Chondrocyte (in vitro differentiated cells): ENCODE data around the gene SLC35F3. TPM values are rescaled to one million over a fixed set of nuclear protein-coding genes. Genes with fewer than 3 reads are reported as not detected.
A peak's percentile ranks its signal among the peaks of the same experiment; 100 is the strongest.

Experiments
- DNase-seq: peaks from one replicate; pipeline ENCODE4 v3.0.0; 2021; ENCODE audit warnings: mixed read lengths, low spot score
- H3K27ac Mint-ChIP-seq: one replicate; pipeline ENCODE4 v1.8.0; 2021; ENCODE audit warnings: mild to moderate bottlenecking, moderate library complexity, mixed read lengths; ENCODE audit not compliant: unreplicated experiment
- H3K27me3 Mint-ChIP-seq: 2 replicates; pipeline ENCODE4 v1.8.0; 2021; ENCODE audit warnings: low read depth, mixed read lengths
- H3K36me3 Mint-ChIP-seq: 2 replicates; pipeline ENCODE4 v1.8.0; 2021; ENCODE audit warnings: low read depth, mixed read lengths
- H3K4me1 Mint-ChIP-seq: 2 replicates; pipeline ENCODE4 v1.8.0; 2021; ENCODE audit warnings: low read depth, mild to moderate bottlenecking, mixed read lengths
- H3K4me3 Mint-ChIP-seq: one replicate; pipeline ENCODE4 v1.8.0; 2021; ENCODE audit warnings: mild to moderate bottlenecking, moderate library complexity, mixed read lengths; ENCODE audit not compliant: unreplicated experiment
- H3K9me3 Mint-ChIP-seq: 2 replicates; pipeline ENCODE4 v1.8.0; 2021; ENCODE audit warnings: low read depth, mixed read lengths
- total RNA-seq: library from RNA; stranded (reverse); gene quantifications from 3 replicates; pipeline ENCODE4 v1.2.1, GENCODE V29; 2021
- TF ChIP-seq, protein P1 (sequence below): fragments of 200-600 bp; sonication (generic); IDR thresholded peaks from 2 replicates; pipeline ENCODE4 v1.5.0; 2021; ENCODE audit warnings: antibody characterized with exemption, mild to moderate bottlenecking, moderate library complexity

SLC35F3 gene
- total RNA-seq, 1 donor from 2014 or later: not detected

DNA sequence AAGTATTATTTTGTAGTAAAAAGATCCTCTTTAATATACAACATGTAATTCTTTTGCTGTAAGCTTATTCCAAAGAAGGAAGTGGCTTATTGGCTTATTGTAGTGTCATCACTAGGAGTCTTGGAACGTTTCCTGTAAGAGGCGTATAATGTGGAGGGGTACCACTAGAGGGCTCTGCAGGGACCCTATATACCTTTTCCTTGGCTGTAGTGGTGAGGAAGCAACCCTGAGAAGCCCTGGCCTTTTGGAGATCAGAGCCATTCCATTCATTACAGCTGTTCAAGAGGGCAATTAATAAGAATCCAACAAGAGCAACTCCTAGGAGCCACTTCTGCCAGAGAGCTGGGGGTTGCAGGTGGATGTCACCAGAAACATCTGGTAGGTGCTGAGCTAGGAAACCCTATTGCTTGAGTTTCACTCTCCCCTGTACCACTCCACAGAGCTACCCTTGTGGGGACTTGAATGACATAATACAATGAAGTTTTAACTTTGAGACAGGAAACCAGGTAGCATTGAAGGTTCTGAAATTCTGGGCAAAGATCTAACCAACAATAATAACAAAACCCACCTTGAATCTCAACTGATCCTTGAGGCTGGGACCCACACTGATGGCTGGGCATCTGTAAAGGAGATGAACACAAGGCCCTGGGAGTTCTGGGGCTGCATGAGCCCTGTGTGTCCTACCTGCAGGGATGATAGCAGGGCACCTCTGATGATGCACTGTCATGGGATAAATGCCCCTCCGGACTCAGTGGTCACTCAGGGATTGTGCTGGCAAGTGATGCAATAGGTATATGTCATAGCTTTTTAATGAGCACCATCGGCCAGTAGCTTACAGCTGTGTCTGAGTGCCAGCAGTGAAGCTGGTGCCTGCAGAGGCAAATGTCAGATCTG is 308.5 kb downstream of the SLC35F3 start:
- Mint-ChIP-seq H3K9me3 (peaks cover 11% of the 10 kb centered on the region), H3K27ac (no peak overlapping the region), H3K4me1 (peaks cover 6% of the 10 kb centered on the region), H3K36me3 (no peaks in the 10 kb centered on the region), H3K4me3 (no peak overlapping the region), H3K27me3 (peaks cover 28% of the 10 kb centered on the region)
- TF ChIP-seq, protein P1, sequence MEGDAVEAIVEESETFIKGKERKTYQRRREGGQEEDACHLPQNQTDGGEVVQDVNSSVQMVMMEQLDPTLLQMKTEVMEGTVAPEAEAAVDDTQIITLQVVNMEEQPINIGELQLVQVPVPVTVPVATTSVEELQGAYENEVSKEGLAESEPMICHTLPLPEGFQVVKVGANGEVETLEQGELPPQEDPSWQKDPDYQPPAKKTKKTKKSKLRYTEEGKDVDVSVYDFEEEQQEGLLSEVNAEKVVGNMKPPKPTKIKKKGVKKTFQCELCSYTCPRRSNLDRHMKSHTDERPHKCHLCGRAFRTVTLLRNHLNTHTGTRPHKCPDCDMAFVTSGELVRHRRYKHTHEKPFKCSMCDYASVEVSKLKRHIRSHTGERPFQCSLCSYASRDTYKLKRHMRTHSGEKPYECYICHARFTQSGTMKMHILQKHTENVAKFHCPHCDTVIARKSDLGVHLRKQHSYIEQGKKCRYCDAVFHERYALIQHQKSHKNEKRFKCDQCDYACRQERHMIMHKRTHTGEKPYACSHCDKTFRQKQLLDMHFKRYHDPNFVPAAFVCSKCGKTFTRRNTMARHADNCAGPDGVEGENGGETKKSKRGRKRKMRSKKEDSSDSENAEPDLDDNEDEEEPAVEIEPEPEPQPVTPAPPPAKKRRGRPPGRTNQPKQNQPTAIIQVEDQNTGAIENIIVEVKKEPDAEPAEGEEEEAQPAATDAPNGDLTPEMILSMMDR: peak; percentile 63
- DNase-seq: no peak

DNA sequence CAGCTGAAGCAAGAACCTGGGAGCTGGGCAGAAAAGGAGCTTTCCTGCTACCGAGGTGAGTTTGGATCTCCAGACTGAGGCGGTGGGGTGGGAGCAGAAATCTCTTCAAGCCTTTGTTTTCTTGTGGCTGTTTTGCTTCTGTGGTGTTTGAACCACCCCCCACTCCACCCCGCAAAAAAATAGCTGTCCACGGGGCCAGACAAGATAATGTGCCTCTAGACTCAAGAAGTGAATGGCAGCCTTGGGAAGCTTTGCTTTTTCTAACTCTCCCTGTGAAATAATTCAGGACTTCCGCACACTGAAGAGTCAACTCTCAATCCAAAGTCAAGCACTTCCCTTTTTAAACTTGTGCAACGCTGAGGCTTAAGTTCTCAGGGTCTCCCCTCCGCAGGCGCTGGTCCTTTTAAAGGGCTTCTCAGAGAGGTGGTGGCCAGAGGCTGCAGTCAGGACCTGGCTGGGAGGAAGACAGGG is 309.2 kb downstream of the SLC35F3 start:
- TF ChIP-seq, protein P1: no peak
- Mint-ChIP-seq H3K9me3 (peaks cover 11% of the 10 kb centered on the region), H3K4me3 (peak overlapping the region; percentile 68), H3K27me3 (peaks cover 28% of the 10 kb centered on the region), H3K27ac (no peak overlapping the region), H3K36me3 (no peaks in the 10 kb centered on the region), H3K4me1 (peaks cover 6% of the 10 kb centered on the region)
- no peak for DNase-seq

DNA sequence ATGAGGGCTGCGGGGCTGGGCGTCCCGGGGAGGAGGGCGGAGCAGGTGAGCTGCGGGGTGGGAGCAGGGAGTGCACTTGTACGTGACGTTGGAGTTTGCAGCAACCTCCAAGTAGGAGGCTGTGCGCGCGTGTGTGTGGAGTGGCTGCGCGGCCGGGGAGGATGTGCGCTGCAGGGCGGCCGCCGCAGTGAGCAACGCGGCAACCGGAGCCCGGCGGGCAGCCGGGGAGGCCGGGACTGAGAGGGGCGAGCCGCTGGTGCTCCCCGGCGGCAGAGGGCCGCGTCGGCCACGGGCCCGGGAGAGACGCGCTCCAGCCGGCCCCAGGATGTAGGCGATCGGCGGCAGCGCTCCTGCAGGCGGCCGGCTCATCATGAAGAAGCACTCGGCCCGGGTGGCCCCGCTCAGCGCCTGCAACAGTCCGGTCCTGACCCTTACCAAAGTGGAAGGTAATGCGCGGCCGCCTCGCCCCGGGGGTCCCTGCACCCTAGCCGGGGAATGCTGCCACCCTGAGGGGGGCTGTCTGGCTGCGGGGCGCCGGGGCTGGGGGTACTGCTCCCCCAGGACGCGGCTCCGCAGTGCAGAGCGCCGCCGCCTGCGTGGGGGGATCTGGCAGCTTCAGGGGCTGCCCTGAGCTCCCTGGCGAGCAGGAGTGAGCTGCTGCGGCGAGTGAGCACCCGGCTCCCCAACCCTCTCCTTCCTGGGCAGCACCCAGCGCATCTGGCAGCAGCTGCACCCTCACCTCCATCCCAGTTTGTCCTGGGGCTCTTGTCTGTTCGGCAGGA is 309.8 kb downstream of the SLC35F3 start:
- H3K27ac Mint-ChIP-seq: no peak overlapping the region
- TF ChIP-seq, protein P1: no peak
- no peaks in the 10 kb centered on the region for H3K36me3 Mint-ChIP-seq
- H3K4me3 Mint-ChIP-seq: peak overlapping the region; percentile 68
- DNase-seq: no peak
- peaks cover 28% of the 10 kb centered on the region for H3K27me3 Mint-ChIP-seq
- H3K9me3 Mint-ChIP-seq: peaks cover 11% of the 10 kb centered on the region
- H3K4me1 Mint-ChIP-seq: peaks cover 6% of the 10 kb centered on the region

DNA sequence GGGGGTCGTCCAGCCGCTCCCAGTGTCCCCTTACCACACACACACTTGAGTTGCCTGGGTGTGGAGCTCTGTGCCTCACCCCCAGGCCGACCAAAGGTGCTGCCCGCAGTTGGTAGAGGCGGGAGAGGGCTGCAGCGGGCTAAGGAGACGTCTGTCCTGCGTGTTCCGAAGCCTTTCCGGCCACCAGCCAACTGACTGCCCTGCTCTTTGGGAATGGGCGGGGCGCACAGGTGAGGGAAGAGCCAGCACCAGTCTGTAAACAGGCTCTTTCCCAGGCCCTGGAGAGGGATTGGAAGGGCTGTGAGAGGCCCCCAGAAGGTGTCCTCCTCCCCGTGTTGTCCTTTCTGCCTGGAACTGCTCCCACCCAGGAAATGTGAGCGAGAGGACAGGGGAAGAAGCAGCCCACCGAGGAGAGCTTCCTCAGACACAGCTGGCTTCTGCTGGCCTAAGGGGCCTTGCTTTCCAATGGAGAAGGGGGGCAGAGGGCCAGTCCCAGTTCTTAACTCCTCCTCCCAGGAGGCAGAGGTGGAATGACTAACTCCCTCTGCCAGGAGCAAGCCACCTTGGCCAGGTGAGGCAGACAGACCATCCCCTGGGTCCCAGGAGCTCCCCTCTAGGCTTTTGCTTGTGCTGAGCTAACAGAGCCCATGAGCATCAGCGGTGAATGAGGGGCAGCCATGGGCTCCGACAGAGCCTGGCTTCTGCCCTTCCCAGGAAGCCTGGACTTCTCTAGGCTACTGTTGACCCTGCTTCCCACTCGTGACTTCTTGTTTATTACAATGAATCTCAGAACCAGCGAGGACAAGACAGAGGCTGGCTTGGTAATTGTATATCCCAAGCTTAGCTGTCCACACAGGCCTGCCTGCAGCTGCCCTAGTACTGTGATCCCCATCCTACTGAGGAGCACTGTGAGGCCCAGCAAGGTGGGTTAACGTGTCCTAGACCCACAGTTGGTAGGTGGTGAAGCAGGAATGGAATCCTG is 310.7 kb downstream of the SLC35F3 start:
- peak overlapping the region; percentile 10 for H3K4me3 Mint-ChIP-seq

More for the DNA sequence above, 310.7 kb downstream of the SLC35F3 start:
- H3K9me3 Mint-ChIP-seq: peaks cover 4% of the 10 kb centered on the region
- peaks cover 28% of the 10 kb centered on the region for H3K27me3 Mint-ChIP-seq
- TF ChIP-seq, protein P1: no peak
- H3K27ac Mint-ChIP-seq: no peak overlapping the region
- H3K4me1 Mint-ChIP-seq: peaks cover 6% of the 10 kb centered on the region
- no peak for DNase-seq
- H3K36me3 Mint-ChIP-seq: no peaks in the 10 kb centered on the region
